Body of pancreas (tissue), 4 donors: ENCODE results near the gene HABP4. TPM values are rescaled to one million over a fixed set of nuclear protein-coding genes. Genes with fewer than 3 reads are reported as not detected.

Source experiments
- ATAC-seq: fragments of 150-250 bp; one replicate; pipeline ENCODE4 v1.9.1; 2016
- DNase-seq, 4 donors: peaks; one replicate each; pipeline ENCODE4 v3.0.0-alpha.2; 2019
- H3K27ac ChIP-seq, 4 donors: fragments of 200-600 bp; sonication (generic); 1 replicate in 3 of 4; 2 replicates in 1 of 4; pipeline versions ENCODE4 v1.5.1 to v1.6.1; 2016 to 2019; ENCODE audit warnings: mild to moderate bottlenecking in 1 of 4, mixed read lengths in 1 of 4, moderate library complexity in 1 of 4
- H3K27me3 ChIP-seq, 2 donors: fragments of 200-600 bp; sonication (generic); one replicate each; pipeline ENCODE4 v1.6.0; 2016; ENCODE audit warnings: mild to moderate bottlenecking in 1 of 2
- H3K36me3 ChIP-seq, 2 donors: fragments of 200-600 bp; sonication (generic); replicated peaks in 1 of 2; 2 replicates each; pipeline ENCODE4 v1.5.1; 2016; ENCODE audit warnings: low read depth in 2 of 2; ENCODE audit not compliant: insufficient read depth in 1 of 2
- H3K4me1 ChIP-seq: fragments of 200-600 bp; sonication (generic); one replicate; pipeline ENCODE4 v1.6.0; 2016
- H3K4me3 ChIP-seq, 2 donors: fragments of 200-600 bp; sonication (generic); 1 replicate in 1 of 2; 2 replicates in 1 of 2; pipeline ENCODE4 v1.5.1; 2016 to 2019
- H3K9me3 ChIP-seq, 3 donors: fragments of 200-600 bp; sonication (generic); 1 replicate in 2 of 3; 2 replicates in 1 of 3; pipeline ENCODE4 v1.5.1; 2016
- POLR2A ChIP-seq, 3 donors: fragments of 450-650 bp; IDR thresholded peaks; one replicate each; pipeline ENCODE4 v1.6.1; 2016; ENCODE audit warnings: antibody characterized with exemption in 3 of 3, mild to moderate bottlenecking in 2 of 3
- WGBS, 2 donors: methylation state at CpG; one replicate each; pipeline ENCODE4 v1.1.5; 2017; 5-methylcytosine and 5-hydroxymethylcytosine counted together
- intact Hi-C: fragments of 100-400 bp; cut with DNase I; formaldehyde crosslinking; loops from one replicate; pipeline ENCODE4 v1.15.1; 2023
- total RNA-seq, 2 donors: library from RNA; depleted of rRNA; stranded (reverse); fragments of >200 nt; gene quantifications; one replicate each; pipeline ENCODE4 v1.1.0, GENCODE V29; 2016
- TF ChIP-seq, protein P1 (sequence below), 7 experiments: fragments of 450-650 bp in 4 of 7; fragments of 200-600 bp in 3 of 7; sonication (generic) in 3 of 7; IDR thresholded peaks; one replicate each; pipeline ENCODE4 v1.5.1; 2016 to 2019; ENCODE audit warnings: antibody characterized with exemption in 7 of 7

The HABP4 gene
- total RNA-seq, 2 donors from 2014 or later = 12.2 to 12.5 TPM

DNA sequence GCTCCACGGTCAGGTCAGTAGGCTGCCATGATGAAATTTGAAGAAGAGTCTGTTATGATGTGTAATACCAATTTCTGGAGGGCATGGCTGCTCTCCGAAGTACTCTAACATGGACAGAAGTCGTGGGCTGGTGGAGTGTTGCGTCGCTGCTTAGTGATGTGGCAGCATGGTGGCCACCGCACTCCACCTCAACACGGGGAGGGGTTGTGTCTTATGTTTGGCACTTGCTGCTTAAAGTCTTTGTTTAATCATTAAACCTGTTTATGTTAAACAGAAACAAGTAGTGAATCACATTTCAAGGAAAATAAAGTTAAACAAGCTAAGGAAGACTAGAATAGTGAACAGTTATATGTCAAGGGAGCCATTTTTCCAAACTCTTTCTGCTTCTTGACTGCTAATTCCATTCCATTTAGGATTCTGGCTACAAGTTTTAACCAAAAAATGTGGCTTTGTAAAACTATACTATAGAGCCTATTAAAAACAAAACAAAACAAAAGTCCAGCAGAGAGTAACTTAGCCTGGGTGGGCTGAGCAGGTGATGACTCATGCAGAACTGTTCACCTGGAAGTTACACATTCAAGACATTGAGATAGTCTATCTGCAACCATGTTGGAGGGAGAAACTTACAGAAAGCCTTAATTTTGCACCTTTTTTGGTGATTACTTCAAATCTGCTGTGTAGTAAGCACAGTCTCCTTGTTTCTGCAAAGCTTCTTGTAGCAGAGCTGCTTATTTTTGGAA, 9.5 kb downstream of the HABP4 start:
- TF ChIP-seq, protein P1, sequence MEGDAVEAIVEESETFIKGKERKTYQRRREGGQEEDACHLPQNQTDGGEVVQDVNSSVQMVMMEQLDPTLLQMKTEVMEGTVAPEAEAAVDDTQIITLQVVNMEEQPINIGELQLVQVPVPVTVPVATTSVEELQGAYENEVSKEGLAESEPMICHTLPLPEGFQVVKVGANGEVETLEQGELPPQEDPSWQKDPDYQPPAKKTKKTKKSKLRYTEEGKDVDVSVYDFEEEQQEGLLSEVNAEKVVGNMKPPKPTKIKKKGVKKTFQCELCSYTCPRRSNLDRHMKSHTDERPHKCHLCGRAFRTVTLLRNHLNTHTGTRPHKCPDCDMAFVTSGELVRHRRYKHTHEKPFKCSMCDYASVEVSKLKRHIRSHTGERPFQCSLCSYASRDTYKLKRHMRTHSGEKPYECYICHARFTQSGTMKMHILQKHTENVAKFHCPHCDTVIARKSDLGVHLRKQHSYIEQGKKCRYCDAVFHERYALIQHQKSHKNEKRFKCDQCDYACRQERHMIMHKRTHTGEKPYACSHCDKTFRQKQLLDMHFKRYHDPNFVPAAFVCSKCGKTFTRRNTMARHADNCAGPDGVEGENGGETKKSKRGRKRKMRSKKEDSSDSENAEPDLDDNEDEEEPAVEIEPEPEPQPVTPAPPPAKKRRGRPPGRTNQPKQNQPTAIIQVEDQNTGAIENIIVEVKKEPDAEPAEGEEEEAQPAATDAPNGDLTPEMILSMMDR (IDR thresholded peaks at IDR 0.05) = no peak
- TF ChIP-seq POLR2A (IDR thresholded peaks at IDR 0.05) = no peak
- intact Hi-C loops = no loop called here
- ATAC-seq (no peak), DNase-seq (no peak)
- Histone ChIP-seq H3K36me3 (no peaks in the 10 kb centered on the region), H3K4me1 (no peaks in the 10 kb centered on the region), H3K4me3 (no peak overlapping the region), H3K9me3 (no peaks in the 10 kb centered on the region), H3K27ac (no peak overlapping the region), H3K27me3 (no peaks in the 10 kb centered on the region)
- WGBS, 2 donors = 92 to 95% methylated on average over 7 of the region's 7 CpGs

DNA sequence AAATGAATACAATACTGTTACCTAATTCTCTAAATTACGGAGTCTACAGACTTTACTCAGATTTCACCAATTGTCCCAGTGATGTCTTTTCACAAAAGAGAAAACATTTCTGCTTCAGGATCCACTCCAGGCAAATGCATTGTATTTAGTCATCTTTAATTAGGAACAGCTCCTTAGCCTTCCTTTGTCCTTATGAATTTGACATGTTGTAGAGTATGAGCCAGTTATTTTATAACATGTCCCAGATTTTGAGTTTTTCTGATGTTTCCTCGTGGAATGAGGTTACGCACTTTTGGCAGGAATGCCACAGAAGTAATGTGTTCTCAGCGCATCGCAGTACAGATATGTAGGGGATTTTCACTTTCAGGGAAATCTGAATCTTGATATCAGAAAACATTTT, 10.5 kb downstream of the HABP4 start:
- H3K27ac ChIP-seq = no peak overlapping the region
- DNase-seq (no peak), ATAC-seq (no peak)
- H3K36me3 ChIP-seq = no peaks in the 10 kb centered on the region
- H3K9me3 ChIP-seq = no peaks in the 10 kb centered on the region
- no peaks in the 10 kb centered on the region for H3K27me3 ChIP-seq
- intact Hi-C loops = no loop called here
- no peaks in the 10 kb centered on the region for H3K4me1 ChIP-seq
- H3K4me3 ChIP-seq = no peak overlapping the region
- 83 to 89% methylated on average over 5 of the region's 5 CpGs for WGBS, 2 donors
- TF ChIP-seq, protein P1 (IDR thresholded peaks at IDR 0.05) = no peak
- no peak for TF ChIP-seq POLR2A (IDR thresholded peaks at IDR 0.05)

DNA sequence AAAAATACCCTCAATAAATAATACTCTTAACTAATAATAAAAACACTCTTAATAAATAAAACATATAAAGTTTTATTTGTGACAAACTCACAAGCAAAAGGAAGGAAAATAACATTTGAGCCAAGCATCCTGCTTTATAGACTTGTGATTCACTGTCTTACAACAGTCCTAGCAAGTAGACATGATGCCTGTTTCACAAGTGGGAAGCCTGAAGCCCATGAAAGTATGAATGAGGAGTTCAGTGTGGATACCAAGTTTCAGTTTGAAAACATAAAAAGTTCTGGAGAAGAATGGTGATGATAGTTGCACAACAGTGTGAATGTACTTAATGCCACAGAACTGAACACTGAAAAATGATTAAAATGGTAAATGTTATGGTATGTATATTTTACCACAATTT, 10.9 kb downstream of the HABP4 start:
- DNase-seq (no peak), ATAC-seq (no peak)
- Histone ChIP-seq H3K9me3 (no peaks in the 10 kb centered on the region), H3K27me3 (no peaks in the 10 kb centered on the region), H3K4me3 (no peak overlapping the region), H3K27ac (no peak overlapping the region), H3K4me1 (no peaks in the 10 kb centered on the region), H3K36me3 (no peaks in the 10 kb centered on the region)
- TF ChIP-seq POLR2A (IDR thresholded peaks at IDR 0.05) = no peak
- TF ChIP-seq, protein P1 (IDR thresholded peaks at IDR 0.05) = no peak
- intact Hi-C loops = no loop called here

DNA sequence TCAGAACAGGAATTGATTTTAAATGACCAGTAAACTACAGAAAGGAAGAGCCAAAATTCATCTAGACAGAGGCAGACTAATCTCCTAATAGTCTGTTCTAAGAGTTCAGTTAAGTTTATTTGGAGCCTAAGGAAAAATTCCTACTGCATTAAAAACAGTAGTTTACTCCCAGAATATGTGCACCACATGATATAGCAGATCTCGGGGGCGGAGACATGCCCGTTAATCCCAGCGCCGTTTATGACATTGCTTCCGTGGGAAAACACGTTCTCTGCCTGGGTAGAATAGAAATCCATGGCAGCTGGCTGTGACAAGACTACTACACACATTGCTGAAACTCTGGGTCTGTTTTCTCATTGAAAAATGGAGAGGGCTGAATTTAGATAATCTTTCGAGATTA, 11.4 kb downstream of the HABP4 start:
- Histone ChIP-seq H3K27me3 (no peaks in the 10 kb centered on the region), H3K27ac (no peak overlapping the region), H3K9me3 (no peaks in the 10 kb centered on the region), H3K36me3 (no peaks in the 10 kb centered on the region), H3K4me3 (no peak overlapping the region), H3K4me1 (no peaks in the 10 kb centered on the region)
- ATAC-seq (no peak), DNase-seq (no peak)
- intact Hi-C loops = no loop called here
- 90 to 95% methylated on average over 6 to 8 of the region's 8 CpGs for WGBS, 2 donors
- TF ChIP-seq, protein P1 (IDR thresholded peaks at IDR 0.05) = no peak
- TF ChIP-seq POLR2A (IDR thresholded peaks at IDR 0.05) = no peak

DNA sequence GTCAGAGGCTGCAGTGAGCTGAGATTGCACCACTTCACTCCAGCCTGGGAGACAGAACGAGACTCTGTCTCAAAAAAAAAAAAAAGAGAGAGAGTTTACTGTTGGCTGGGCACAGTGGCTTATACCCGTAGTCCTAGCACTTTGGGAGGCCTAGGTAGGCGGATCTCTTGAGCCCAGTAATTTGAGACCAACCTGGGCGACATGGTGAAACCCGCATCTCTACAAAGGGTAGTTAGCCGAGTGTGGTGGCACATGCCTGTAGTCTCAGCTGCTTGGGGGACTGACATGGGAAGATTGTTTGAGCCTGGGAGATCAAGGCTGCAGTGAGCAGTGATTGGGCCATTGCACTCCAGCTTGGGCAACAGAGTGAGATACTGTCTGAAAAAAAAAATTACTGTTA, 12.6 kb downstream of the HABP4 start:
- TF ChIP-seq, protein P1 (IDR thresholded peaks at IDR 0.05) = no peak
- intact Hi-C loops = no loop called here
- DNase-seq (no peak), ATAC-seq (no peak)
- Histone ChIP-seq H3K27ac (no peak overlapping the region), H3K4me3 (no peak overlapping the region), H3K27me3 (no peaks in the 10 kb centered on the region), H3K36me3 (no peaks in the 10 kb centered on the region), H3K9me3 (no peaks in the 10 kb centered on the region), H3K4me1 (no peaks in the 10 kb centered on the region)
- WGBS, 2 donors = 94 to 98% methylated on average over 6 of the region's 6 CpGs
